Adrenal gland (tissue), 12 donors: ENCODE measurements around the gene PQBP1. TPM values are rescaled to one million over a fixed set of nuclear protein-coding genes. Genes with fewer than 3 reads are reported as not detected.

Source experiments
- DNase-seq, 7 donors: peaks; one replicate each; pipeline ENCODE4 v3.0.0-alpha.2; 2019 to 2020
- H3K27ac ChIP-seq, 5 donors: fragments of 200-600 bp; sonication (generic) in 4 of 5; 1 replicate in 3 of 5; 2 replicates in 2 of 5; pipeline versions ENCODE4 v1.5.1 to v1.8.0; 2016 to 2020; ENCODE audit warnings: mild to moderate bottlenecking in 1 of 5
- H3K27me3 ChIP-seq: fragments of 200-600 bp; 2 replicates; pipeline ENCODE4 v1.8.0; 2021
- H3K36me3 ChIP-seq, 2 donors: fragments of 200-600 bp; replicated peaks in 1 of 2; 1 replicate in 1 of 2; 2 replicates in 1 of 2; pipeline versions ENCODE4 v1.5.1 to v1.8.0; 2018 to 2022
- H3K4me1 ChIP-seq, 2 donors: fragments of 200-600 bp; replicated peaks in 1 of 2; 1 replicate in 1 of 2; 2 replicates in 1 of 2; pipeline versions ENCODE4 v1.5.1 to v1.8.0; 2018 to 2021
- H3K4me3 ChIP-seq, 4 donors: fragments of 200-600 bp; sonication (generic) in 3 of 4; one replicate each; pipeline ENCODE4 v1.5.1; 2016 to 2018
- H3K9me3 ChIP-seq, 3 donors: fragments of 200-600 bp; sonication (generic) in 1 of 3; replicated peaks in 1 of 3; 1 replicate in 2 of 3; 2 replicates in 1 of 3; pipeline versions ENCODE4 v1.5.1 to v1.8.0; 2016 to 2021
- POLR2A ChIP-seq, 2 donors: fragments of 450-650 bp; IDR thresholded peaks; one replicate each; pipeline ENCODE4 v1.6.1; 2017; ENCODE audit warnings: antibody characterized with exemption in 2 of 2, mild to moderate bottlenecking in 2 of 2, moderate library complexity in 1 of 2
- WGBS, 4 donors: extraction: QIAGEN DNeasy Blood & Tissue Kit in 2 of 4; methylation state at CpG; one replicate each; pipeline versions ENCODE4 v1.1.5 to v1.1.7; 2013 to 2017; 5-methylcytosine and 5-hydroxymethylcytosine counted together
- intact Hi-C, 2 donors: fragments of 100-400 bp; cut with DNase I; formaldehyde crosslinking; loops; one replicate each; pipeline versions ENCODE4 v1.14.1 to v1.15.0; 2022 to 2023
- polyA plus RNA-seq, 3 donors: library from polyadenylated mRNA; stranded (reverse); fragments of 200-250 nt in 2 of 3; fragments of 350-450 nt in 1 of 3; fragmentation: Illumina TruSeq in 1 of 3; extraction: RNeasy Lipid Tissue Mini Kit (QIAGEN cat#74804) in 1 of 3; gene quantifications; one replicate each; pipeline ENCODE4 v1.2.3, GENCODE V29; 2013 to 2014
- total RNA-seq, 9 donors: library from RNA; depleted of rRNA in 4 of 9; stranded (reverse); fragments of >200 nt in 4 of 9; fragments of 120-200 nt in 1 of 9; fragmentation: NEBNext Ultra II Directional in 1 of 9; extraction: Animal tissue kit (Norgen Biotek cat#: 25700) in 1 of 9; gene quantifications; one replicate each; pipeline versions ENCODE4 v1.1.0 to v1.2.4, GENCODE V29; 2013 to 2023
- TF ChIP-seq, protein P1 (sequence below), 6 experiments: fragments of 450-650 bp in 4 of 6; fragments of 200-600 bp in 2 of 6; sonication (generic) in 1 of 6; IDR thresholded peaks; 1 replicate in 5 of 6; 2 replicates in 1 of 6; pipeline versions ENCODE4 v1.5.1 to v1.8.0; 2016 to 2021; ENCODE audit warnings: antibody characterized with exemption in 6 of 6, mild to moderate bottlenecking in 2 of 6, moderate library complexity in 1 of 6
- donor health status: healthy with polysubstance abuse.
- donor health status: Bipolar disorder and iron deficiency.
- donor health status: DM: yes; HTN: yes; CAD: no.
- donor health status: DM: no; HTN: no; CAD: no.
- donor health status: DM: no; HTN: no; CAD: no.
- donor health status: DM: yes; HTN: yes; CAD: no.

Gene PQBP1
- total and polyA plus RNA-seq, 12 donors = 53.1 to 316 (median 94.6) TPM

DNA sequence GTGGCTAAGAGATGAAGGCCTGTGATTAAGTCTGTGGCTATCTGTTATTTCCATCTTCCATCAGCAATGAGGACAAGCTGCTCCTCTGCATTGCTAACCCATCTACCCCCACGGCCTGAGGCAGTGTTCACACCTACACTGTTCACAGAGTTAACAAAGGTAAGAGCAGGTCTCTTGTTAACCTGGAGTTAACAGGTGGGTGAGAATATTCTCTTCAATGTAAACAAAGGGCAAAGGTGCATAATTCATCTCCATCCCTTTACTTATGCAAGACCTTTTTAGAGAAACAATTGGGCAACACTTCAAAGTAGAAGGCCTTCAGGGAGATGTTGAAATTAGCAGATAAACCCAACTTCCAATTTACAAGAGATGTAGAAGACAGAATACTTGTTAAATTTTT, 10.9 kb downstream of the PQBP1 start:
- intact Hi-C loops = loop anchor here in 1 of 2 donors (10.0 kb wide), 1 partner anchor 114 kb away; no protein-coding TSS in a partner anchor
- no peak for DNase-seq
- no peak overlapping the region for H3K27ac ChIP-seq
- H3K4me3 ChIP-seq = no peak overlapping the region
- H3K4me1 ChIP-seq = peaks cover 0 to 5% of the 10 kb centered on the region in 2 donors
- no peaks in the 10 kb centered on the region for H3K9me3 ChIP-seq
- WGBS, 4 donors = 38 to 100% (median 68%) methylated on average over 1 of the region's 1 CpG
- TF ChIP-seq, protein P1, sequence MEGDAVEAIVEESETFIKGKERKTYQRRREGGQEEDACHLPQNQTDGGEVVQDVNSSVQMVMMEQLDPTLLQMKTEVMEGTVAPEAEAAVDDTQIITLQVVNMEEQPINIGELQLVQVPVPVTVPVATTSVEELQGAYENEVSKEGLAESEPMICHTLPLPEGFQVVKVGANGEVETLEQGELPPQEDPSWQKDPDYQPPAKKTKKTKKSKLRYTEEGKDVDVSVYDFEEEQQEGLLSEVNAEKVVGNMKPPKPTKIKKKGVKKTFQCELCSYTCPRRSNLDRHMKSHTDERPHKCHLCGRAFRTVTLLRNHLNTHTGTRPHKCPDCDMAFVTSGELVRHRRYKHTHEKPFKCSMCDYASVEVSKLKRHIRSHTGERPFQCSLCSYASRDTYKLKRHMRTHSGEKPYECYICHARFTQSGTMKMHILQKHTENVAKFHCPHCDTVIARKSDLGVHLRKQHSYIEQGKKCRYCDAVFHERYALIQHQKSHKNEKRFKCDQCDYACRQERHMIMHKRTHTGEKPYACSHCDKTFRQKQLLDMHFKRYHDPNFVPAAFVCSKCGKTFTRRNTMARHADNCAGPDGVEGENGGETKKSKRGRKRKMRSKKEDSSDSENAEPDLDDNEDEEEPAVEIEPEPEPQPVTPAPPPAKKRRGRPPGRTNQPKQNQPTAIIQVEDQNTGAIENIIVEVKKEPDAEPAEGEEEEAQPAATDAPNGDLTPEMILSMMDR (IDR thresholded peaks at IDR 0.05) = no peak
- no peak for TF ChIP-seq POLR2A (IDR thresholded peaks at IDR 0.05)
- no peaks in the 10 kb centered on the region for H3K27me3 ChIP-seq
- peaks cover 0 to 5% of the 10 kb centered on the region in 2 donors for H3K36me3 ChIP-seq

DNA sequence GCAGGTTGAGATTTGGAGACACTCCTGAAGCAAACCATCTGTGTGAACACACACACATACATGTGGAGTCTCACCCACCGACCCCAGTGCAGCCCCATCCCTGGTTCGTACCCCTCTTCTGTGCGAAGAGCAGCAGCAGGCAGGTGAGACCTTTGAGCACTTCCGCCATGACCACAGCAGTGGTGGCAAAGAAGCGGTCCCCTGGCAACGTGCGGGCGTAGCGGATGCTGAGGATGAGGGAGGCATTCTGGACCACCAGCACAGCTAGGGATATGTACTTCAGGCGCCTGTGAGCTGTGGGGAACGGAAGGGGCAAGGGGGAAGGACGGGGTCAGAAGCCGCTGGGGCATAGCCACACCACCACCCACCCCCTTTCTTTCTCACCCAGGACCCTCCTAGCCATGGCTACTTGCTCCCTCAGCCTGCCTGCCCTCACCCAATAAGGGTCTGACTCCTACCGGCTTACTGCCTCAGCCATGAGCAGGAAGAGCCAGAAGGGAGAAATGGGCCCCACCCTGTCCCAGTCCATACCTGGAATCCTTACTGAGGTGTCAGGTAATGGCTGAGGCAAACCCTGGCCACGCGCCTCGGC, 12.1 kb downstream of the PQBP1 start:
- intact Hi-C loops = loop anchor here in 1 of 2 donors (10.0 kb wide), 1 partner anchor 115 kb away; no protein-coding TSS in a partner anchor
- DNase-seq = no peak

DNA sequence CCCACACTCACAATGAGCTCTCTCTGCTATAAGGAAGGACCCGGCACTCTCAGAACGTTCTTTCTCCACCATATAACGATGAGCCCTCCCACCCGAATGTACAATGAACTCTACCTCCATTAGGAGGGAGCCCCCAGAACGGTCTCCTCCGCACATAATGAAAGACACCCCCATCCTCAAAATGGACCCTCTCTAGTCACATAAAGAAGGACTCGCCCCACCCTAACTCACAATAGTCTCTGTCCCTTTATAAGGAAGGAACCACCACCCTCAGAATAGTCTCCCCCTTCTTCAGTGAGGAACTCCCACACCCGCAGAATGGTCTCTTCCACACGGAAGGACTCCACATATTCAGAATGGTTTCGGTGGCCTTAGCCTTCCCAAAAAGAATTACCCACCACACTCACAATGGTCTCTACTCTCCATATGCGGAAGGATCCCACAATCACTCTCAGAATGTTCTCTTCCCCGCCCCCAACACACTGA, 13.2 kb downstream of the PQBP1 start:
- TF ChIP-seq POLR2A (IDR thresholded peaks at IDR 0.05) = no peak
- TF ChIP-seq, protein P1 (IDR thresholded peaks at IDR 0.05) = no peak
- H3K4me3 ChIP-seq = peak overlapping the region in 3 of 4 donors; percentile 21 to 82 (median 27)
- no peaks in the 10 kb centered on the region for H3K27me3 ChIP-seq
- H3K36me3 ChIP-seq = no peaks in the 10 kb centered on the region
- peaks cover 0 to 5% of the 10 kb centered on the region in 2 donors for H3K4me1 ChIP-seq
- DNase-seq = peak in 1 of 7 donors; percentile 21
- peak overlapping the region in 2 of 5 donors; percentile 79 to 87 for H3K27ac ChIP-seq
- no peaks in the 10 kb centered on the region for H3K9me3 ChIP-seq
- 0 to 33% (median 11%) methylated on average over 11 to 12 of the region's 12 CpGs for WGBS, 4 donors
- intact Hi-C loops = no loop called here

More for the DNA sequence above, 12.1 kb downstream of the PQBP1 start:
- no peak overlapping the region for H3K4me3 ChIP-seq
- H3K4me1 ChIP-seq = peaks cover 0 to 5% of the 10 kb centered on the region in 2 donors
- 87 to 90% (median 90%) methylated on average over 9 to 17 of the region's 17 CpGs for WGBS, 4 donors
- H3K9me3 ChIP-seq = no peaks in the 10 kb centered on the region
- TF ChIP-seq POLR2A (IDR thresholded peaks at IDR 0.05) = no peak
- TF ChIP-seq, protein P1 (IDR thresholded peaks at IDR 0.05) = no peak
- peaks cover 0 to 5% of the 10 kb centered on the region in 2 donors for H3K36me3 ChIP-seq
- no peaks in the 10 kb centered on the region for H3K27me3 ChIP-seq
- no peak overlapping the region for H3K27ac ChIP-seq

DNA sequence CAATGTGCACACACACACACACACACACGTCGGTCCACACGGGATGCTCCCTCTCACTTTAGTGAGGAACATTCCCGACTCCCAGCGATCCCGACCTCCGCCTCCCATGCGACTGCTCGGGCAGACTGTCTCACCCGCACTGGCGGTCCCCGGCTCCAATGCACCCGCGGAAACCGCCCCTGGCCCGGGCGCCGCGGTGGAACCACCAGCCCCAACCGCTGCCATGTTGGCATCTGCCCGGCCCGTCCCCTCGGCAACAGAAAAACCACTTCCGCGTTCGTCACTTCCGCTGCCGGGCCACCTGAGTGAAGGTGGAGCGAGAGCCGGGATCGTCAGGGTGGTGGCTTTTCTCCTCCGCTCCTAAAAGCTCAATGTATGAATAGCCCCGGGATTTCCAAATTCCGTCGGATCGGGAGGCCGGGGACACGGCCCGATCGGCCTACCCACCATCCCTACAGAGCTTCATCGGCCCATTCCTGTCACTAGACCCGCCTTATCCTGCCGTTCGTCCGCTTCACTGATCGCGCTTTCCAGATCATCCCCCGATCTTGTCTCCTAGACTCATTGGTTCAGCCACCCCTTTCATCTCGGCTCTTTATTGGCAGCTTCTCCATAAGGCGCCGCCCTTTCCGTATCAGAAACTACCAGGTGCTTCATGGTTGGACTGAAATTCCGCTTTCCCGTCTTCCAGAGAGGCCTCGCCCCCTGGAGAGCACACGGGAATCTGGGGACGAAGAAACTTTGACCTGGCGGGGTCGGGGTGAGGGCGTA, 13.9 kb downstream of the PQBP1 start, which contains the start of gene SLC35A2:
Gene SLC35A2 (minus strand): TSS at position 235 of the 771 bp plus-strand sequence. CDS start 10 bp downstream, at position 225.
- Histone ChIP-seq H3K36me3 (no peaks in the 10 kb centered on the region), H3K27ac (peak within 1 kb of the TSS; percentile 66 to 87 (median 76)), H3K4me1 (peaks cover 0 to 5% of the 10 kb centered on the region in 2 donors), H3K27me3 (no peaks in the 10 kb centered on the region), H3K4me3 (peak within 1 kb of the TSS; percentile 21 to 82 (median 26)), H3K9me3 (no peaks in the 10 kb centered on the region)
- 0 to 41% (median 15%) methylated on average over 16 to 60 of the region's 60 CpGs for WGBS, 4 donors
- DNase-seq = peak; percentile 77 to 89 (median 83)
- intact Hi-C loops = no loop called here
- TF ChIP-seq, protein P1 (IDR thresholded peaks at IDR 0.05) = no peak
- TF ChIP-seq POLR2A (IDR thresholded peaks at IDR 0.05) = peak in 1 of 2 donors; percentile 67
